GM23248 (cell line): ENCODE results near the gene SEC31A. TPM values are rescaled to one million over a fixed set of nuclear protein-coding genes. Genes with fewer than 3 reads are reported as not detected.

ENCODE experiments used
- DNase-seq: peaks from one replicate; pipeline ENCODE4 v3.0.0-alpha.2; 2015
- H2AFZ ChIP-seq: fragments of 200-600 bp; sonication (generic); 2 replicates; pipeline ENCODE4 v1.6.1; 2016; ENCODE audit warnings: antibody characterized with exemption
- H3F3A ChIP-seq: fragments of 200-600 bp; sonication (generic); 2 replicates; pipeline ENCODE4 v1.6.1; 2016; ENCODE audit warnings: mild to moderate bottlenecking, antibody characterized with exemption, mixed run types; ENCODE audit not compliant: insufficient read depth
- H3K27ac ChIP-seq: fragments of 200-600 bp; sonication (generic); 2 replicates; pipeline ENCODE4 v1.5.1; 2016; ENCODE audit warnings: mild to moderate bottlenecking
- H3K27me3 ChIP-seq: fragments of 200-600 bp; sonication (generic); replicated peaks from 2 replicates; pipeline ENCODE4 v1.6.1; 2016; ENCODE audit warnings: mild to moderate bottlenecking; ENCODE audit not compliant: insufficient read depth
- H3K36me3 ChIP-seq: fragments of 200-600 bp; sonication (generic); 2 replicates; pipeline ENCODE4 v1.6.1; 2016; ENCODE audit warnings: low read depth, mild to moderate bottlenecking
- H3K4me1 ChIP-seq: fragments of 200-600 bp; sonication (generic); 2 replicates; pipeline ENCODE4 v1.6.1; 2016; ENCODE audit warnings: mild to moderate bottlenecking; ENCODE audit not compliant: insufficient read depth
- H3K4me2 ChIP-seq: fragments of 200-600 bp; sonication (generic); one replicate; pipeline ENCODE4 v1.6.1; 2016; ENCODE audit warnings: mild to moderate bottlenecking; ENCODE audit not compliant: unreplicated experiment
- H3K4me3 ChIP-seq: fragments of 200-600 bp; sonication (generic); 2 replicates; pipeline ENCODE4 v1.5.1; 2016; ENCODE audit warnings: mild to moderate bottlenecking
- H3K79me2 ChIP-seq: fragments of 200-600 bp; sonication (generic); 2 replicates; pipeline ENCODE4 v1.6.1; 2016; ENCODE audit warnings: mild to moderate bottlenecking; ENCODE audit not compliant: insufficient read depth
- H3K9ac ChIP-seq: fragments of 200-600 bp; sonication (generic); 2 replicates; pipeline ENCODE4 v1.6.1; 2016; ENCODE audit warnings: mild to moderate bottlenecking
- H3K9me2 ChIP-seq: fragments of 200-600 bp; sonication (generic); 2 replicates; pipeline ENCODE4 v1.6.1; 2016; ENCODE audit warnings: mixed run types, mild to moderate bottlenecking, moderate library complexity; ENCODE audit not compliant: insufficient read depth
- H3K9me3 ChIP-seq: fragments of 200-600 bp; sonication (generic); one replicate; pipeline ENCODE4 v1.6.1; 2017; ENCODE audit warnings: low read depth
- H4K20me1 ChIP-seq: fragments of 200-600 bp; sonication (generic); 2 replicates; pipeline ENCODE4 v1.6.0; 2016; ENCODE audit not compliant: insufficient read depth
- EZH2 ChIP-seq: fragments of 200-600 bp; sonication (generic); IDR thresholded peaks from 2 replicates; pipeline ENCODE4 v1.6.1; 2018; ENCODE audit warnings: antibody characterized with exemption, mild to moderate bottlenecking; ENCODE audit not compliant: insufficient read depth, poor library complexity, severe bottlenecking
- EZH2phosphoT487 ChIP-seq: fragments of 200-600 bp; sonication (generic); IDR thresholded peaks from 2 replicates; pipeline ENCODE4 v1.6.1; 2018; ENCODE audit warnings: antibody characterized with exemption, moderate library complexity, mild to moderate bottlenecking, low read depth; ENCODE audit not compliant: insufficient read depth
- WGBS, 2 experiments: methylation state at CpG; one replicate each; pipeline ENCODE4 v1.1.6; 2015 to 2017; ENCODE audit warnings: low lambda C conversion rate in 2 of 2, low coverage in 1 of 2; ENCODE audit errors: missing lambda C conversion rate in 2 of 2; 5-methylcytosine and 5-hydroxymethylcytosine counted together
- in situ Hi-C: fragments of 300-500 bp; cut with MboI; formaldehyde crosslinking; loops from 2 replicates; pipeline ENCODE4 v1.15.0; 2020
- polyA plus RNA-seq: library from polyadenylated mRNA; unstranded; fragments of >200 nt; fragmentation: Nextera tagmentation; extraction: Ambion mirVana; gene quantifications from 2 replicates; pipeline ENCODE4 v1.2.1, GENCODE V29; 2016
- total RNA-seq: library from RNA; depleted of rRNA; stranded (reverse); fragments of >200 nt; shearing (Covaris generic); gene quantifications from 2 replicates; pipeline ENCODE4 v1.2.3, GENCODE V29; 2014

Gene SEC31A
- total and polyA plus RNA-seq, 2 experiments from 2014 or later, result 308 to 315 TPM

GRCh38 chr4:82852751-82853285, 38.1 kb downstream of the SEC31A start:
- in situ Hi-C loops, result loop anchor here (25.0 kb wide), 2 partner anchors 91 to 409 kb away; no protein-coding TSS in a partner anchor
- TF ChIP-seq EZH2, result no peak
- TF ChIP-seq EZH2phosphoT487, result no peak
- WGBS, 2 experiments, result 74 to 77% methylated on average over 5 of the region's 5 CpGs

GRCh38 chr4:82851885-82852750, 38.8 kb downstream of the SEC31A start:
- 53% methylated on average over 1 of the region's 1 CpG for WGBS, 2 experiments
- TF ChIP-seq EZH2phosphoT487, result no peak
- TF ChIP-seq EZH2, result no peak
- Histone ChIP-seq H3K27me3 (no peaks in the 10 kb centered on the region), H3K4me3 (no peak overlapping the region), H4K20me1 (no peaks in the 10 kb centered on the region), H3K9me3 (no peaks in the 10 kb centered on the region), H3K9me2 (no peaks in the 10 kb centered on the region), H3K9ac (no peak overlapping the region), H3K4me2 (no peak overlapping the region), H3K4me1 (no peaks in the 10 kb centered on the region), H2AFZ (no peak overlapping the region), H3K27ac (peak overlapping the region; percentile 25; the same call in 1 of the 2 replicates), H3K36me3 (peaks cover 96% of the 10 kb centered on the region), H3F3A (peaks cover 64% of the 10 kb centered on the region), H3K79me2 (peaks cover 98% of the 10 kb centered on the region)
- peak; percentile 61 for DNase-seq
- in situ Hi-C loops, result loop anchor here (25.0 kb wide), 2 partner anchors 90 to 410 kb away; no protein-coding TSS in a partner anchor

More at GRCh38 chr4:82852751-82853285, 38.1 kb downstream of the SEC31A start:
- Histone ChIP-seq H3K4me1 (no peaks in the 10 kb centered on the region), H2AFZ (no peak overlapping the region), H3K4me2 (no peak overlapping the region), H3K9ac (no peak overlapping the region), H3K79me2 (peaks cover 98% of the 10 kb centered on the region), H3F3A (peaks cover 63% of the 10 kb centered on the region), H3K36me3 (peaks cover 96% of the 10 kb centered on the region), H3K9me3 (no peaks in the 10 kb centered on the region), H3K9me2 (no peaks in the 10 kb centered on the region), H4K20me1 (0 out of 2 replicates have a peak, but pooled peaks cover 4% of the 10 kb centered on the region), H3K27me3 (no peaks in the 10 kb centered on the region), H3K4me3 (no peak overlapping the region), H3K27ac (peak overlapping the region; percentile 25; the same call in 1 of the 2 replicates)
- no peak for DNase-seq

GRCh38 chr4:82851318-82851717, 39.6 kb downstream of the SEC31A start:
- H3K9ac ChIP-seq, result no peak overlapping the region
- TF ChIP-seq EZH2, result no peak
- no peak for TF ChIP-seq EZH2phosphoT487
- no peaks in the 10 kb centered on the region for H3K9me3 ChIP-seq
- peaks cover 96% of the 10 kb centered on the region for H3K36me3 ChIP-seq
- no peak overlapping the region for H2AFZ ChIP-seq
- H3K4me1 ChIP-seq, result no peaks in the 10 kb centered on the region
- H3K9me2 ChIP-seq, result no peaks in the 10 kb centered on the region
- H3K79me2 ChIP-seq, result peaks cover 98% of the 10 kb centered on the region
- DNase-seq, result no peak
- in situ Hi-C loops, result loop anchor here (25.0 kb wide), 2 partner anchors 89 to 411 kb away; no protein-coding TSS in a partner anchor
- no peak overlapping the region for H3K4me2 ChIP-seq
- WGBS, 2 experiments, result 94 to 98% methylated on average over 2 of the region's 2 CpGs
- no peaks in the 10 kb centered on the region for H4K20me1 ChIP-seq
- no peaks in the 10 kb centered on the region for H3K27me3 ChIP-seq
- H3K4me3 ChIP-seq, result no peak overlapping the region
- H3F3A ChIP-seq, result peaks cover 60% of the 10 kb centered on the region
- H3K27ac ChIP-seq, result 0 out of 2 replicates have a peak overlapping the region, but pooled peaks have one; percentile 25

- TF ChIP-seq EZH2phosphoT487 (no peak), EZH2 (no peak)
- no peaks in the 10 kb centered on the region for H3K27me3 ChIP-seq
- H3K79me2 ChIP-seq, result peaks cover 98% of the 10 kb centered on the region
- peaks cover 57% of the 10 kb centered on the region for H3F3A ChIP-seq
- H3K36me3 ChIP-seq, result peaks cover 96% of the 10 kb centered on the region
- in situ Hi-C loops, result loop anchor here (25.0 kb wide), 2 partner anchors 88 to 412 kb away; no protein-coding TSS in a partner anchor
- H2AFZ ChIP-seq, result no peak overlapping the region
- H3K9me3 ChIP-seq, result no peaks in the 10 kb centered on the region
- H3K4me1 ChIP-seq, result no peaks in the 10 kb centered on the region
- DNase-seq, result no peak
- no peaks in the 10 kb centered on the region for H4K20me1 ChIP-seq
- H3K4me2 ChIP-seq, result no peak overlapping the region
- H3K27ac ChIP-seq, result no peak overlapping the region
- no peaks in the 10 kb centered on the region for H3K9me2 ChIP-seq
- no peak overlapping the region for H3K4me3 ChIP-seq
- no peak overlapping the region for H3K9ac ChIP-seq
Measured at GRCh38 chr4:82850684-82851083, 40.3 kb downstream of the SEC31A start.
